H1 (cell line): Measurements from ENCODE around the gene PLSCR1. TPM values are rescaled to one million over a fixed set of nuclear protein-coding genes. Genes with fewer than 3 reads are reported as not detected.

Experiments used
- CHD2 ChIP-seq: IDR thresholded peaks from 2 replicates; pipeline ENCODE4 v1.6.1; 2012; ENCODE audit warnings: low read length, improper control_type of control experiment
- SRF ChIP-seq: IDR thresholded peaks from 2 replicates; pipeline ENCODE4 v1.6.1; 2011; ENCODE audit warnings: mild to moderate bottlenecking, low read depth, low read length, moderate library complexity
- USF2 ChIP-seq: IDR thresholded peaks from 2 replicates; pipeline ENCODE4 v1.6.1; 2011; ENCODE audit warnings: low read length, improper control_type of control experiment
- polyA plus RNA-seq, 7 experiments: library from polyadenylated mRNA; depleted of rRNA in 3 of 7; stranded (reverse) in 5 of 7; unstranded in 2 of 7; fragments of >200 nt in 5 of 7; fragments of 200-250 nt in 2 of 7; gene quantifications; 1 replicate in 5 of 7; 2 replicates in 1 of 7; 4 replicates in 1 of 7; pipeline versions ENCODE4 v1.2.1 to v1.2.3, GENCODE V29; 2011 to 2013; ENCODE audit warnings: missing spikeins in 2 of 7, mixed read lengths in 2 of 7
- total RNA-seq: library from RNA; stranded (reverse); fragmentation: NEBNext Ultra II Directional; extraction: Animal tissue kit (Norgen Biotek cat#: 25700); gene quantifications from 2 replicates; pipeline ENCODE4 v1.2.1, GENCODE V29; 2021

Gene PLSCR1
- total and polyA plus RNA-seq, 2 of the 8 experiments (the other 6 are each of a cell fraction or from before 2014, with no cell fraction given): 32.2 to 48.5 TPM

DNA sequence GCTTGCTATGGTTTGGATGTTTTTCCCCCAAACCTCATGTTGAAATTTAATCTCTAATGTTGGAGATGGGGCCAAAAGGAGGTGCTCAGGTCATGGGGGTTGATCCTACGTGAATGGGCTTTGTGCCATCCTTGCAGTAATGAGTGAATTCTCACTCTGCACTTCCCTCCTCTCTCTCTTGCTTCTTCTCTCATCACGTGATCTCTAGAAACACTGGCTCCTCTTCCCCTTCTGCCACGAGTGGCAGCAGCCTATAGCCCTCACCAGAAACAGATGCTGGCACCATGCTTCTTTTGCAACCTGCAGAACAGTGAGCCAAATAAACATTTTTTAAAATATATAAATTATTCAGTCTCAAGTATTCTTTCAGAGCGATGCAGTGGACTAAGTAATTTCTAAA lies 13.3 kb upstream of the PLSCR1 start (continued):
- TF ChIP-seq CHD2: no peak
- no peak for TF ChIP-seq USF2
- TF ChIP-seq SRF: no peak
